ES-I3 (cell line): ENCODE data around the gene FKBP2.

ENCODE experiments used
- H3K36me3 ChIP-seq: 2 replicates; pipeline ENCODE4 v1.6.1; 2013; ENCODE audit warnings: mild to moderate bottlenecking, low read length, control low read depth, moderate library complexity; ENCODE audit not compliant: insufficient read depth
- H3K4me1 ChIP-seq: 2 replicates; pipeline ENCODE4 v1.6.1; 2013; ENCODE audit warnings: mild to moderate bottlenecking, control low read depth, low read length; ENCODE audit not compliant: insufficient read depth
- H3K9ac ChIP-seq: 2 replicates; pipeline ENCODE4 v1.6.1; 2013; ENCODE audit warnings: low read depth, mild to moderate bottlenecking, low read length, moderate library complexity
- H3K9me3 ChIP-seq: 2 replicates; pipeline ENCODE4 v1.6.1; 2013; ENCODE audit warnings: mild to moderate bottlenecking, low read length, moderate library complexity; ENCODE audit not compliant: control insufficient read depth, insufficient read depth

Gene FKBP2

GRCh38 chr11:64266339-64266738, 25.4 kb downstream of the FKBP2 start:
- Histone ChIP-seq H3K36me3 (peaks cover 4% of the 10 kb centered on the region), H3K9me3 (no peaks in the 10 kb centered on the region), H3K9ac (no peak overlapping the region), H3K4me1 (peaks cover 14% of the 10 kb centered on the region; the same call in 1 of the 2 replicates)

- Histone ChIP-seq H3K9me3 (no peaks in the 10 kb centered on the region), H3K4me1 (peaks cover 14% of the 10 kb centered on the region; the same call in 1 of the 2 replicates), H3K36me3 (no peaks in the 10 kb centered on the region; the same call in none of the 2 replicates), H3K9ac (no peak overlapping the region)
These were observed 26.5 kb downstream of the FKBP2 start for GRCh38 chr11:64267207-64267945.

GRCh38 chr11:64268025-64268892, 27.4 kb downstream of the FKBP2 start:
- Histone ChIP-seq H3K36me3 (no peaks in the 10 kb centered on the region; the same call in 1 of the 2 replicates), H3K4me1 (peaks cover 12% of the 10 kb centered on the region; the same call in 1 of the 2 replicates)

GRCh38 chr11:64268893-64269539, 28.1 kb downstream of the FKBP2 start:
- H3K36me3 ChIP-seq = no peaks in the 10 kb centered on the region; the same call in 1 of the 2 replicates
- peaks cover 5% of the 10 kb centered on the region; the same call in 1 of the 2 replicates for H3K4me1 ChIP-seq
- H3K9me3 ChIP-seq = no peaks in the 10 kb centered on the region
- peak overlapping the region; percentile 88 for H3K9ac ChIP-seq

More at GRCh38 chr11:64268025-64268892, 27.4 kb downstream of the FKBP2 start:
- Histone ChIP-seq H3K9me3 (no peaks in the 10 kb centered on the region), H3K9ac (peak overlapping the region; percentile 88)

GRCh38 chr11:64269540-64270220, 28.8 kb downstream of the FKBP2 start:
- H3K4me1 ChIP-seq = peaks cover 5% of the 10 kb centered on the region; the same call in 1 of the 2 replicates
- no peaks in the 10 kb centered on the region; the same call in 1 of the 2 replicates for H3K36me3 ChIP-seq
- peak overlapping the region; percentile 88 for H3K9ac ChIP-seq
- no peaks in the 10 kb centered on the region for H3K9me3 ChIP-seq

- Histone ChIP-seq H3K9ac (no peak overlapping the region), H3K36me3 (no peaks in the 10 kb centered on the region), H3K9me3 (no peaks in the 10 kb centered on the region), H3K4me1 (peaks cover 8% of the 10 kb centered on the region; the same call in 1 of the 2 replicates)
These were observed 34.3 kb downstream of the FKBP2 start for GRCh38 chr11:64275031-64275800.

GRCh38 chr11:64275841-64276240, 34.9 kb downstream of the FKBP2 start:
- peaks cover 8% of the 10 kb centered on the region; the same call in 1 of the 2 replicates for H3K4me1 ChIP-seq
- no peak overlapping the region for H3K9ac ChIP-seq
- no peaks in the 10 kb centered on the region for H3K36me3 ChIP-seq
- no peaks in the 10 kb centered on the region for H3K9me3 ChIP-seq

GRCh38 chr11:64276653-64277431, 35.9 kb downstream of the FKBP2 start:
- H3K9me3 ChIP-seq = no peaks in the 10 kb centered on the region
- H3K9ac ChIP-seq = no peak overlapping the region
- peaks cover 8% of the 10 kb centered on the region; the same call in 1 of the 2 replicates for H3K4me1 ChIP-seq
- no peaks in the 10 kb centered on the region for H3K36me3 ChIP-seq

- Histone ChIP-seq H3K36me3 (no peaks in the 10 kb centered on the region; the same call in 1 of the 2 replicates), H3K9ac (no peak overlapping the region), H3K4me1 (peaks cover 8% of the 10 kb centered on the region; the same call in 1 of the 2 replicates), H3K9me3 (no peaks in the 10 kb centered on the region)
These were observed 37.8 kb downstream of the FKBP2 start for GRCh38 chr11:64278576-64279190.

- H3K4me1 ChIP-seq = peaks cover 4% of the 10 kb centered on the region; the same call in 1 of the 2 replicates
These were observed 41.3 kb downstream of the FKBP2 start for GRCh38 chr11:64281957-64282770.

GRCh38 chr11:64283092-64283491, 42.2 kb downstream of the FKBP2 start:
- H3K9me3 ChIP-seq = no peaks in the 10 kb centered on the region
- 0 out of 2 replicates have a peak, but pooled peaks cover 4% of the 10 kb centered on the region for H3K4me1 ChIP-seq
- no peaks in the 10 kb centered on the region; the same call in 1 of the 2 replicates for H3K36me3 ChIP-seq
- no peak overlapping the region for H3K9ac ChIP-seq

More at GRCh38 chr11:64281957-64282770, 41.3 kb downstream of the FKBP2 start:
- Histone ChIP-seq H3K9me3 (no peaks in the 10 kb centered on the region), H3K9ac (no peak overlapping the region), H3K36me3 (no peaks in the 10 kb centered on the region; the same call in 1 of the 2 replicates)
